Activated T-cell treated with anti-CD3 and anti-CD28 coated beads, Interleukin-2, amount 50 U/mL, for 48 hours (primary cell): ENCODE data around the gene UBE2U.
"Not testable (repeated sequence)": the region's sequence is repeated elsewhere in the genome, so short reads cannot be mapped to it uniquely, and the experiment has no call there.

ENCODE experiments used
- DNase-seq, 2 experiments: peaks; one replicate each; pipeline ENCODE4 v3.0.0-alpha.2; 2020

UBE2U gene

GRCh38 chr1:64242895-64243756 lies 39.7 kb downstream of the UBE2U start:
- DNase-seq: no peak

- DNase-seq: no peak
Observed at GRCh38 chr1:64243757-64244080, 40.3 kb downstream of the UBE2U start.

DNA sequence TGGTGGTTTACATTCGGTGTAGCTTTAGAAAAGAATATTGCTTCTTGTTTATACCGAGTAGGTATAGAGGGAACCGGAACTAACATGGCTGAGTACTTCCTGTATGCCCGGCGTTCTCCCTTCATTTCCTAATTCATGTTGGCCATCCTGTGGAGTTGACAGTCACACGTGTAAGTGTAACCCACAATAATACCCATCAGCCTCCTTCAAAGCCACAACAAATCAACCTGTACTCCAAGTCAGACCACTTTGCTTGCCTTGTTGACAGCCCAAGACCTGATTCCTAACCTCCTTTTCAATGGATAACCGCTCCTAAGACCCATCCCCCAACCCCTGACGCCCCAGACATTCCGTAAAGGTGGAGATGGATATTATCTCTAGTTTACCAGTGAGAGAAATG lies 42.1 kb downstream of the UBE2U start:
- no peak for DNase-seq

- DNase-seq: no peak
Observed at GRCh38 chr1:64246294-64246917, 43.0 kb downstream of the UBE2U start.

GRCh38 chr1:64248065-64248464 lies 44.6 kb downstream of the UBE2U start:
- no peak for DNase-seq

GRCh38 chr1:64250472-64250871 lies 47.0 kb downstream of the UBE2U start:
- not testable (repeated sequence) for DNase-seq

DNA sequence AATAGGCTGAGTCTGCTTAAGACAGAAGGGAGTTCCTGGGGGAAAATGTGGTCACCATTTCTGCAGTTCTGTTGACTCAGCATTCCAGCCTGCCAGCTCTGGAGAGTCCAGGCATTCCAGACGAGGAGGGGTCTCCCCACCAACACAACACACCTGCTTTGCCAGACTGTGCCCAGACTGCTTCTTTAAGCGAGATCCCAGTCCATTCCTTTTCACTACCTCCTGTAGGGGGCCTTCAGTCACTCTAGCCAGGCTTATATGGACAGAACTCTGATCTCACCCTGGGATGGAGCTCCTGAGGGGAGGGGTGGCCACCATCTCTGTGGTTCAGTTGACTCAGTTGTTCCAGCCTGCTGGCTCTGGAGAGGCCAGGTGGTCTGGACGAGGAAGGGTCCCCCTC lies 48.5 kb downstream of the UBE2U start:
- no peak for DNase-seq

GRCh38 chr1:64257233-64257632 lies 53.8 kb downstream of the UBE2U start:
- not testable (repeated sequence) for DNase-seq

DNA sequence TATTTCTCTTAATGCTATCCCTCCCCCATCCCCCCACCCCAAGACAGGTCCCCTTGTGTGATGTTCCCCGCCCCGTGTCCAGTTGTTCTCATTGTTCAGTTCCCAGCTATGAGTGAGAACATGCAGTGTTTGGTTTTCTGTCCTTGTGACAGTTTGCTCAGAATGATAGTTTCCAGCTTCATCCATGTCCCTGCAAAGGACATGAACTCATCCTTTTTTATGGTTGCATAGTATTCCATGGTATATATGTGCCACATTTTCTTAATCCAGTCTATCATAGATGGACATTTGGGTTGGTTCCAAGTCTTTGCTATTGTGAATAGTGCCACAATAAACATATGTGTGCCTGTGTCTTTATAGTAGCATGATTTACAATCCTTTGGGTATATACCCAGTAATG lies 55.0 kb downstream of the UBE2U start:
- DNase-seq: not testable (repeated sequence)

DNA sequence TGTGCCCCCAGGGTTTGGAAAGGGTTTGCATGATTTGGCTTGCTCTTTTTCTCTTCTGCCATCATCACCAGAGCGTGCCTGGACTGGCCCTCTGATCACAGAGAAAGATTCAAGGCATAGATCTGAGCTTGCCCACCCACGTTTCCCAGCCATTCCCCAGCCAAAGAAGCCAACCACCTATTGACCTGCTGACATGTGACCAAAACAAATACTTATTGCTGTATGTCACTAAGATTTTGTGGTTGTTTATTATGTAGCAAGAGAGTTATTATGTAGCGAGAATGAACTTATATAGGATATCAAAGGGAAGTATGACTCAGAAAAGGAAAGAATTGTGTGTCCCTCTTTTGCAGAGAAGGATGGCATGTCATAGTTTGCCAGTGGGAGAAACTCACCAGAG lies 59.9 kb downstream of the UBE2U start:
- no peak for DNase-seq

- no peak for DNase-seq
Observed at GRCh38 chr1:64263856-64264255, 60.4 kb downstream of the UBE2U start.

GRCh38 chr1:64265141-64265540 lies 61.7 kb downstream of the UBE2U start:
- no peak for DNase-seq

GRCh38 chr1:64266991-64267390 lies 63.6 kb downstream of the UBE2U start:
- no peak for DNase-seq

DNA sequence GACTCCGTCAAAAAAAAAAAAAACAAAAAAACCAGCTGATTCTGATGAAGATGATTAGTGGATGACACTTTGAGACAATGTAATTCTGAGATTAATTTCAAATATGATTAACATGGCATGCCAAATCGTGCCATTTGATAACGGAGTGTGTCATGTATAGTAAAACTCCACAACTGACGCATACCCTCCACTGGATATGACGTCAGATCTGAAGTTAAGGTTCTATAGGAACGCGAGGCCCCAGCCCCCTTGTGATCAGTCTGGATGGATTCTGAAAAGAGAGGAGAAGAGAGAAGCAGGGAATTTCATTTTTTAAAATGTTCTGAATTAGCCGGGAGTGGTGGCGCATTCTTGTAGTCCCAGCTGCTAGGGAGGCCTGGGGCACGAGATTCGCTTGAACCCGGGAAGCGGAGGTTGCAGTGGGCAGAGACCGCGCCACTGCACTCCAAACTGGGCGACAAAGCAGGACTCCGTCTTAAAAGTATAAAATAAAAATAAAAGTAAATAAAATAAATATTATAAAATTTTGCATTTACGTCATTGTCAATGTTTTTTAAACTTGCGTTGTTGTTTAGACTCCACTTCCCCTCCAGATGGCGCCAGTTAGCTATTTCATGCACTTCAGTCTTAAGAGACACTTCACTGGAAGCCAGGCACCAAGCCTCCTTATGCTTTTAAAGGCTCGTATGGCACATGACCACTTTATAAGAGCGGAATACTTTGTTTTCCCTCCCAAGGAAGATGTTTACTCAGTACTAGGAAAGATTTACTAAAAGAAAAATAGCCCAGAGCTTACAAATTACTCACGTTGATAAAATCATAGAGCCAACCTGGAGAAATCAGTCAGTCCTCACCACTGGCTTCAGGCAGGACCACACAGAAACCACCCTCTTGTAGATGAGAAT lies 65.5 kb downstream of the UBE2U start:
- DNase-seq: peak; percentile 65 to 68

DNA sequence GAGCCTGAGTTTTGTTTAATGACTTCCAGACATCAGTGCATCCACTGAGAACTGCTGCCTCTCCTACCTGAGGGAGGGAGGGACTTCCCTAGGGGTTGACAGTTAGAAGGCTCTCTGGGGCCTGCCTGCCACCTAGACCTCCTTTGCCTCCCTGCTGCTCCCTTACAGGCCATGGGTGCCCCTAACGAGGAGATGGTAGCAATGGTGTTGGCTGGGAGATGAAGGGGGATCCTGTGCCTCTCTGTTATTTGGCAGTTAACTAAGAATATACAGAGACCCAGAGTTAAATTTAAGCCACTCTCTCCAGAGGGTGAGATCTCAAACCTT lies 66.1 kb downstream of the UBE2U start:
- no peak for DNase-seq

DNA sequence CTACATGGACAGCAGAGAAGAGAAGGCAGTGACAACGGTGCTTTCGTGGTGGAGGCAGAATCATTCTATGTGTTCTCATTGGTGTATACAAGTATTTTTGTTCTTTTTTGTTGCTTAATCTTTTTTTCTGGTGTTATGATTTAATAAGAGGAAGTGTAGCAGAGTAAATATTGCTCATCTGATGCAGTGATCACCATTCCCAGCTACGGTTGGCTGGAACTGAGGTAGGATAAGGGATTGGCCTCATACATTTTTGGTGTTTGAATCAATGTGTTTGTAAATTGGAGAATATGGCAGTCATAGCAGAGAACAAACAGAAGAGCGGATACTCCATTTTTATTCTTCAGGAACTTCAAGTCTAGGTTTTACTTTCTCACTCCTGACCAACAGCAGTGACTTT lies 76.6 kb downstream of the UBE2U start:
- DNase-seq: no peak

GRCh38 chr1:64282351-64282750 lies 78.9 kb downstream of the UBE2U start:
- no peak for DNase-seq

GRCh38 chr1:64287071-64287470 lies 83.6 kb downstream of the UBE2U start:
- no peak for DNase-seq

DNA sequence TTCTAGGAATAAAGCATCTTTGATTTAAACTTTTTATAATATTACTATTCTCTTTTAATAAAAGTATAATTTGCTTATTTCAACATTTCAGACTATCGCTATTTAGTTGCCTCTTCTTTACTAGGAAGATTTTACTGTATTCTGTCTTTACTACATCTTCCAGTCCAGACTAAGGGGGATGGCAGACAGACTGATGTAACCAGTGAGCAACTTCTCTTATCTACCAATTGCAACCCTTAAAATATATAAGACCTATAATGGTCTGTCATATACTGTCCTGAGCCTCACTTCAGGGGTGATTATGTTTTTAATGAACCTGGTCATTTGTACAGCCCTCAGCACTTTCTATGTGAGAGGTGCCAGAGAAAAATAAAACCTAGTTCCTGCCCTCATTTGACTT lies 87.0 kb downstream of the UBE2U start:
- DNase-seq: no peak

GRCh38 chr1:64291931-64292330 lies 88.5 kb downstream of the UBE2U start:
- DNase-seq: no peak

DNA sequence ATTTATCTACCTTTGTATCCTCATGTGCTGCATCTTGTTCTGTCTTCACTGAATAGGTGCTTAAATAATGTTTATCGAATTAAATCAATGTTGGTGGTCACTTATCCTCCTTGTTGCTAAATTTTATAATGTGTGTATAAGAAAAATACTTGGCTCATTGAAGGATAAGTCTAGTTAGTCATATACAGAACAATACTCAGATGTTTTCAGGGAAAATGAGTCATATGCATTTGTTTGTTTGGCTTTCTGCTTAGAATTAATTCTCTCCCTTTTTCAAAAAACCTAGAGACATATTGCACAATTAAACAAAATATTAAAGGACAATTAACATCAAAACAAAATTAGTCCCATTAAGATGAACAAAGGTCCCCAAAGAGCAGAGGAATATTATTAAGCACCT lies 89.0 kb downstream of the UBE2U start:
- no peak for DNase-seq

- no peak for DNase-seq
Observed at GRCh38 chr1:64293820-64294219, 90.4 kb downstream of the UBE2U start.

- DNase-seq: no peak
Observed at GRCh38 chr1:64295136-64295535, 91.7 kb downstream of the UBE2U start.

GRCh38 chr1:64295561-64295960 lies 92.1 kb downstream of the UBE2U start:
- DNase-seq: no peak
